NCI-H748 (cell line): ENCODE measurements around the gene VPS33A.
"Not testable (repeated sequence)": the region's sequence is repeated elsewhere in the genome, so short reads cannot be mapped to it uniquely, and the experiment has no call there.

Experiments used
- DNase-seq: peaks from one replicate; lab custom pipeline; 2025; ENCODE audit not compliant: unreplicated experiment; lab: John Stamatoyannopoulos, UW

Gene VPS33A

GRCh38 chr12:122258462-122258861 is 7.8 kb downstream of the VPS33A start:
- not testable (repeated sequence) for DNase-seq

- DNase-seq = no peak
Measured at GRCh38 chr12:122250536-122250935, 15.8 kb downstream of the VPS33A start.

GRCh38 chr12:122250047-122250446 is 16.2 kb downstream of the VPS33A start:
- DNase-seq = no peak

GRCh38 chr12:122245553-122245952 is 20.7 kb downstream of the VPS33A start:
- DNase-seq = no peak

- no peak for DNase-seq
Measured at GRCh38 chr12:122244565-122245371, 21.5 kb downstream of the VPS33A start.

GRCh38 chr12:122243965-122244364 is 22.3 kb downstream of the VPS33A start:
- DNase-seq = no peak

GRCh38 chr12:122238861-122239260 is 27.4 kb downstream of the VPS33A start:
- no peak for DNase-seq

GRCh38 chr12:122235741-122236140 is 30.6 kb downstream of the VPS33A start:
- no peak for DNase-seq

- no peak for DNase-seq
Measured at GRCh38 chr12:122232691-122233090, 33.6 kb downstream of the VPS33A start.

GRCh38 chr12:122230798-122231197 is 35.5 kb downstream of the VPS33A start:
- DNase-seq = no peak

- no peak for DNase-seq
Measured at GRCh38 chr12:122228092-122228491, 38.2 kb downstream of the VPS33A start.

- DNase-seq = peak; percentile 84
Measured at GRCh38 chr12:122227341-122227740, 39.0 kb downstream of the VPS33A start.

GRCh38 chr12:122226366-122227125 is 39.7 kb downstream of the VPS33A start:
- DNase-seq = peak; percentile 60

- peak; percentile 99 for DNase-seq
Measured at GRCh38 chr12:122225683-122226365, 40.5 kb downstream of the VPS33A start, which contains the start of gene DIABLO. DIABLO (minus strand) TSS chr12:122226052; CDS start chr12:122226014, 38 bp downstream.

- no peak for DNase-seq
Measured at GRCh38 chr12:122216445-122216844, 49.8 kb downstream of the VPS33A start.

GRCh38 chr12:122215771-122216170 is 50.5 kb downstream of the VPS33A start:
- DNase-seq = no peak

- no peak for DNase-seq
Measured at GRCh38 chr12:122208073-122208820, 58.0 kb downstream of the VPS33A start.

GRCh38 chr12:122207391-122207790 is 58.9 kb downstream of the VPS33A start:
- DNase-seq = no peak

GRCh38 chr12:122206976-122207375 is 59.3 kb downstream of the VPS33A start:
- no peak for DNase-seq

GRCh38 chr12:122206111-122206881 is 60.0 kb downstream of the VPS33A start:
- DNase-seq = no peak
